GM21447 (cell line): ENCODE data around the gene PRDM5.

Source experiments
- ATAC-seq: cut with Tn5 transposase; IDR thresholded peaks from one replicate; pipeline ENCODE4 v1.9.1; 2021; ENCODE audit not compliant: unreplicated experiment

PRDM5 gene

DNA sequence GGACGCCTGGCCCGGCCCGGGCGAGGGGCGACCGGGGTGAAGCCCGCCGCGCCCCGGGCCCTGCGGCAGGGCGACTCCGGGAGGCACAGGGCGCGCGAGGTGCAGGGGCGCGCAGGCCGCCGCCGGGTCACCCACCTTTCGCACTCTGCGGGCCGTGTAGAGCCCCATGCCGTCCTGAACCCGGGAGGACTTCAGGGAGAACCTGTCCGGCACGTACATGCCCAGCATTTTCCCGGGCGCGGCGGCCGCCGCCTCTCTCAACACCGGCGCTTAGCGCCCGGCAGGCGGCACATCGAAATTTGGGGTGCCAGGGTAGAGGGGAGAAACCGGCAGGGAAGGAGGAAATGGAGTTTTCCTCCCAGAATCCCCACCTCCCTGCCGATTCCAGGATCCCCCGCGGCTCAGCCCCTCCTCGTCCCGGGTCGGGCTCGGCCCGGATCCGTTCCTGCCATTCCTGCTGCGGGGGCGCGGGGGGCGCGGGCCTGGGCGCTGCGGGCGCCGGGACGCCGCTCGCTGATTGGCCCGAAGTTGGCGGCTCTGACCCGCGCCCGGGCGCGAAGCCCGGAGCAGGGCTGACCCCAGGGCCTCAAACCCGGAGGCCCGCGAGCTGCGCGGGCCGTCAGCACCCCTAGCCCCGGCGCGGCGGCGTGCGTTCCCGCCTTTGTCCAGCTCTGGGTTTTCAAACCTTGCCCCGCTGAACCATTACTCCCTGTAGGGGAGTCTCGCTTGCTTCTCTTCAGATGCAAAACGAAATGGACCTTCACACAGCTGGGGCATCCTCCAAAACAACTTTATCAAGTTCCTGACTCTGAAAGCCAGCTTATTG, at the start of gene PRDM5:
TSS of gene PRDM5 (minus strand) at position 346 of the 826 bp plus-strand sequence. CDS start at position 228, 118 bp downstream.
- no peak for ATAC-seq

DNA sequence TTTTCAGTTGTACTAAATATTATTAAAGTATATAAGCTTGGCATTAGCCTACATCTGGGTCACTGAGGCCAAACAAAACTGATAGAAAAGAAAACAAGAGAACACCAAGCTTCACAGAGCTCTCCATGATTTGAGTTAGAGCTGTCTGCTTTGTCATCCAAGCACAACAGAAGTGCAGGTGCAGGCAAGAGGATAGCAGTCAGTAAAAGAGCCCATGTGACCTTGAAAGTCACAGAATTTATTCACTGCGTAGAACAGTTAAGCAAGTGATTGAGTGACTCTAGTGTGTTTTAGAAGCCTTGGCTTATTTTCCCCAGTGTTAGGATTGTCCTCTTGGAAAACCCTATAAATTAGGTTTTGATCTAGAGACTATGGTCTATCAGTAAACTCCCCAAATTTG, 49.4 kb upstream of the PRDM5 start:
- no peak for ATAC-seq

GRCh38 chr4:120965938-120966337, 43.4 kb upstream of the PRDM5 start:
- ATAC-seq, result no peak

DNA sequence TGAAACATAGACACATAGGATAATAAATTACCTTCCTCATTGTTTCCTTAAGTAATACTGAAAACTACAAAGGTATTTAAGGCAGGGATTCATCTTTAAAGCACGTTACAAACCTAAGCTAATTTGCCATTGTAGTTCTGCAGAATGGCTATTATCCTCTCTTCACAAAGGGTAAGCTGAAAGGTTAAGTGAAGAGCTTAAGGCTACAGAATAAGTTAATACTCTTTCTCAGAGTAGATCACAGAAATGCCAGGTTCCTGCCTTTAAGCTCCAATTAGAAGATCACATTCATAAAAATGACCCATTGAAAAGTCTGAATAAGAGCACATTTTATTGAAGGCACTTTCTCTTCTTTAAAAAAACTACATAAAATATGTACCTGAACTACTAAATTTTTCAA, 42.1 kb upstream of the PRDM5 start:
- no peak for ATAC-seq

- ATAC-seq, result no peak
Measured at GRCh38 chr4:120963449-120963848, 40.9 kb upstream of the PRDM5 start.

GRCh38 chr4:120960656-120961267, 38.2 kb upstream of the PRDM5 start:
- ATAC-seq, result no peak

DNA sequence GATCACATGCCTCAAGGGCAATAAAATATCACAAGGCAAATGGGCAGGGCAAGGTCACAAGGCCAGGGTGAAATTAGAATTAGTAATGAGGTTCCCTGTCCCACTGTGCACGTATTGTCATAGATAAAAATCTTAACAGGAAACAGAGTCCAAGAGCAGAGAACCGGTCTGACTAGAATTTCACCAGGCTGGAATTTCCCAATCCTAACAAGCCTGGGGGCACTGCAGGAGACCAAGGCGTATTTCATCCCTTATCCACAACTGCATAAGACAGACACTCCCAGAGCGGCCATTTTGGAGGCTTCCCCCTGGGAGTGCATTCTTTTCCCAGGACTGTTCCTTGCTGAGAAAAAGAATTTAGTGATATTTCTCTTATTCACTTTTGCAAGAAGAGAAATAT, 25.9 kb upstream of the PRDM5 start:
- ATAC-seq, result no peak

DNA sequence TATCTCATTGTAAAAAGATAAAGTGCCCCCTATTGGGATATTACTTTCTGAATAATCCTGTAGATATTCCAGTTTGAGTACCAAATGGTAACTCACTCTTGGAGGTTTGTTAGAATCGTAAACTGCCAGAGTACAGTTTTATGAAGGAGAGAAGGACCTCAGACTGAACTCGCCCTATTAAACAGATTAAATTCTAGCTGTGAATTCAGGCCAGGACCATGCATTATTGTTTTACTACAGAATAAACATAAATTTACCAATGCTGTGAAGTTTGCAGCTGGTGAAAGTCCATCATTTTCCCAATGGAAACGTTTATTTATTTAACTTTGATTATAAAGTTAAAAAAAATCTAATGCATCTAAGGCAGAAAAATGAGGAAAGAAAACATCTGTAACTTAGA, 20.2 kb upstream of the PRDM5 start:
- ATAC-seq, result no peak

DNA sequence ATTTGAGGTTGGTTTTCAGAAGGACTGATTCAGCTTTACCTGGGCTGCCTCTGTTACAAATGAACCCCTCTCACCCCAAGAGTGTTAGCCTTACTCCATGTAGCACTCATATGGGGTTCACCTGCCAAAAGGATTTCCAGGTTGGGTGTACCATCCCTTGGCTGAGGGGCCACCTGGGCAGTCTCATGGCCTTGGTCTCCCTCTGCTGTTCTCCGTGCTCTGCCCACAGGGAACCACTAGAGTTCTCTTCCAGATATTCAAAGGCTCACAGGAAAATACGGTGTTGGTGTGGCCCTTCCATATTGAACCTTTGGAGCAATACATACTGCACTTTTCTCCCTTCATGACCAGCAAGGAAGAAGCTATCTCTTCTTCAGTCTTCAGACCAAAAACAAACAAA, 18.0 kb upstream of the PRDM5 start:
- ATAC-seq, result no peak

- ATAC-seq, result no peak
Measured at GRCh38 chr4:120939693-120940092, 17.2 kb upstream of the PRDM5 start.

DNA sequence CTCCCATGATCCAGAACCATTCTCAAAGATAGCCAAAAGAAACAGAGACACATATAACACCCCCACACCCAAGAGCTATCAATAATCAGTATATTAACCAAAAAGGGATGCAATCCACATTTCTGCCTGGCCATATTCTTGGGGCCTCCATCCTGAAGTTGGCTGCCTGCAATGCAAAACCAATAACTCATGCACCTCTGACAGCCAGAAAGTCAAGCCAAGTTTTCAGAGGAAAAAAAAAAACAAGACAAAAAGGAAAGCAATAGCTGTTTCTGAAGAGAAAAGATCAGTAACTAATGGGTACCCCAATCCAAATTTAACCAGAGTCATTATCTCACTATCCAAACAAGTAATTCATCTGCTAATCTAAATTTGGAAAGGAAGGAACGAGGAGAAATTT, 7.3 kb upstream of the PRDM5 start:
- no peak for ATAC-seq

DNA sequence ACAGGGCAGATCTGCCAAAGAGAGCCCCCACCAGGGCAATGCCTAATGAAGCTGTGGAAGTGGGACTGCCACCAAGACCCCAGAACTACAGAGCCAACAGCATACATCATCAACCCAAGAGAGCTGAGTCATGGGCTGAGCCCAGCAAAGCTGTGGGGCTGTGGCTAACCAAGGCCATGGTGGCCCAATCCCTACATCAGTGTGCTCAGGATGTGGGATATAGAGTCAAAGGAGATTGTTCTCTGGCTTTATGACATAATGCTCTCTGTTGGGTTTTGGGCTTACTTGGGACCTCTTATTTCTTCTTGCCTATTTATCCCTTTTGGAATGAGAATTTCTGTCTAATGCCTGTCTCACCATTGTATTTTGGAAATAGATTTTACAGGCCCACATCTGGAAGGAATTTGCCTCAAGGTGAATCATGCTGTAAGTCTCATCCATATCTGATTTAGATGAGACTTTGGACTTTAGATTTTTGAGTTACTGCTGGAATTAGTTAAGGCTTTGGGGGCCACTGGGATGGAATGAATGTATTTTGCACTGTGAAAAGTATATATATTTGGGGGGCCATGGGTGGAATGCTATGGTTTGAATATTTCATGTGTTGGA, 5.4 kb upstream of the PRDM5 start:
- ATAC-seq, result no peak

DNA sequence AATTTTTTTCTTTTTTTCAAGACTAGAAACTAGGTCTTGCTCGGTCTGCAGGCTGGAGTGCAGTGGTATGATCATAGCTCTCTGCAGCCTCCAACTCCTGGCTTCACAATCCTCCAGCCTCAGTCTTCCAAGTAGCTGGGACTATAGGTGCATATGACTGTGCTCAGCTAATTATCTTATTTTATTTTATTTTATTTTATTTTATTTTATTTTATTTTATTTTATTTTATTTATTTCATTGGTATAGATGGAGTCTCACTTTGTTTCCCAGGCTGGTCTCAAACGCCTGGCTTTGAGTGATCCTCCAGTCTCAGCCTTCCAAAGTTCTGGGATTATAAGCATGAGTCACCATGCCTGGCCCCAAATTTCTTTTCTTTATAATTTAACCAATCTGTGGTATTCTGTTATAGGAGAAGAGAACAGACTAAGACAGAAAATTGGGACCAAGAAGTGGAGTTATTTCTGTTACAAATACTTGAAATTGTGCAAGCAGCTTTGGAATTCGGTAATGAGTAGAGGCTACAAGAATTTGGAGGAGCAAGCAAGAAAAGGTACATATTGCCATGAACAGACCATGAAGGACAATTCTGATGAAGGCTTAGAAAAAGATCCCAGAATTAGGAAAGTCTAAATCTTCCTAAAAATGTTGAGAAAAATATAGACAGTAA, 4.0 kb upstream of the PRDM5 start:
- no peak for ATAC-seq

- no peak for ATAC-seq
Measured at GRCh38 chr4:120924931-120925330, 2.4 kb upstream of the PRDM5 start.

GRCh38 chr4:120923207-120923522, 639 bp upstream of the PRDM5 start:
- ATAC-seq, result no peak

DNA sequence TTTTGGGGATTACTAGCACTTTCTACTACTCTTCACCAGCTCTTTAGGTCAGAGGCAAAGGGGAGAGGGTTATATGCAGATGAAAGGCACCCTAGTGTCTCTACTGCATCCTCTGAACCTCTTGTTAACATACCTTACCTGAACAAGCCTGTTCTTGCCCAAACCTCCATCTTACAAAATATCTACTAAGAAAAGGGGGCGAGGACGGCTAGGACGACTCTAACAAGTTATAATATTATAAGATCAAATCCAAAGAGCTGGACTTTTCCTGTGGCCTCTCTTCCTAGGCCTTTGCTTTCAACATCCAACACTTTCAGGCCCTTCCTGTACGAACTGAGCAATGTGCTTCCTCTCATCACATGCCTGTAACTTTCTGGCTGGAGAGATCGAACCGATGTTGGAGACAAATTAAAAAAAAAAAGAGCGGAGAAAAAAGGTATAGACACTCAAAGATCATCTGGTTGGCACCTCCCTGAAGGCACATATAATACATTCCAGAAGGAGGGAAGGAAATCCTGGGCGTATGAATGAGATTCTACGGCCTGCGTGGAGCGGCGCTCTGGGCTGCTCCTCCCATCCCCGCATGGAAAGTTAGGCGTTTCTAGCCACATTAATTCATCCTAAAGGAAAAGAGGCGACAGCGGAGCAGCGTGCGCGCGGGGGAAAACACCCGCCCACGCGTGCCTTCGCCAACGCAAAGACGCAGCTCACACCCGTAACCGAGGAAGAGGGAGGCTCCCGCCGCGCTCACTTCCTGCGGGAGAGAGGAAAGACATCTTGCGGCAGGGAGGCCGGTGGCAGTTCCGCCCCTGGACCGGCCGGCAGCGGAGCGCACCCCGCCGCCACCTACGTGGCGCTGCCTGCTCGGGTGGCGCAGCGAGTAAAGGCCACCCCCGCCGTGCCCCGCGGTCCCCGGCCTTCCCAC, 808 bp downstream of the PRDM5 start:
- ATAC-seq, result no peak

DNA sequence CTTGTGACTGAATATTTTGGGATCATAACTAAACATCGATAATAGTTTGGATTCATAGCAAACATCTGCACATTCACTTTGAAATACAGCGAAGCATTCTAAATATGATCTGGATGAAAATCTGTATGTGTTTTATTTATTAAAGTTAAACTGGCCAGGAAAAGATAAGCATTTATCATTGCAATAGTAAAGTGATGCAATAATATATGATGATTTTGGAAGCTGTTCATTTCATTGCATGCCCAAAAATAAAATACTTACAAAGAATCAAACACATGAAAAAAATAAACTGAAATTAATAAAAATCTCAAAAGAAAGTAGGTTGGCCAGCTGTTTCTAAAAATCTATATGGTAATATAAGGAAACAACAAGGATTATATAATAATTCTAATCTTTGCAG, 1.9 kb downstream of the PRDM5 start:
- ATAC-seq, result no peak

- no peak for ATAC-seq
Measured at GRCh38 chr4:120919358-120919757, 3.2 kb downstream of the PRDM5 start.

DNA sequence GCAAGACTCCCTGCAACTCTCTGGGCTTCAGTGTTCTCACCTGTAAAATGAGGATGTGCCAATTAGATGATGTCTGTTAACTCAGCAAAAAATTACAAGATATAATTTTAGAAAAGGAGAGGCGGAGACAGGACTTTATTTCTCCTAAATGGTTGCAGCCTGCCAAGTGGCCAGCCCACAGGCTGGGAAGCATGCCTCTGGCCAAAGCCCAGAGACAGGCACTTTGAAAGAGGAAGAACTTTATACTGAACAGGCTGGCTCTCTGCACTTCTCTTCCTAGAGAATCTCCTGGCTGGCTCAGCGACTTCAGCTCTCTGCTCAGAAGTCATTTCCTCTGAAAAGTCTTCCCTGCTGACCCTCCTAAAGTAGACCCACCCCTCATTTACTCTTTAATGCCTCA, 3.7 kb downstream of the PRDM5 start:
- no peak for ATAC-seq

DNA sequence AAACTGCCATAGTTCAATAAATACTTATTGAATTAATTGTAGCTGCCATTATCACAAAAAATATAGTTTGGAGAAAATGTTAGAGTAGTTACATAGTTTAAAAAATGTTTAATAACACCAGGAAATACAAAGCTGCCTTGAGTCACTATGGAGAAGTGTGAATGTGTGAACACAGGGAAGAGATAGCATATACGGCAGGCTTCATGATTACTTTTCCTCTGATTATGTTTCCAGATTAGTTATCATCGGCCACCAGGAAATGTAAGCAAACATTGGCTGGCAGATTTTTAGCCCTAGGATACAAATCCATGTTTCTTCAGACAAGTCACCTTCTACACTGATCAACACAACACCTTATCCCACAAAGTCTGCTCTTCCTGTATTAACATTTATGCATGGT, 4.4 kb downstream of the PRDM5 start:
- ATAC-seq, result no peak

- ATAC-seq, result no peak
Measured at GRCh38 chr4:120916937-120917336, 5.6 kb downstream of the PRDM5 start.
